Heart left ventricle (tissue), 16 donors: ENCODE measurements around the gene HEMK1. TPM values are rescaled to one million over a fixed set of nuclear protein-coding genes. Genes with fewer than 3 reads are reported as not detected.

ENCODE experiments used
- ATAC-seq, 4 donors: fragments of 200-7000 bp; cut with Tn5 transposase; one replicate each; pipeline ENCODE4 v1.9.1; 2020 to 2022; ENCODE audit warnings: moderate library complexity in 4 of 4, mild to moderate bottlenecking in 3 of 4, moderate number of reproducible peaks in 1 of 4
- DNase-seq, 5 donors: peaks; one replicate each; pipeline ENCODE4 v3.0.0-alpha.2; 2020
- H3K27ac ChIP-seq, 12 donors: fragments of 200-600 bp; sonication (generic) in 4 of 12; one replicate each; pipeline versions ENCODE4 v1.5.0 to v1.8.0; 2016 to 2022; ENCODE audit warnings: mild to moderate bottlenecking in 2 of 12
- H3K27me3 ChIP-seq, 9 donors: fragments of 200-600 bp; sonication (generic) in 2 of 9; one replicate each; pipeline versions ENCODE4 v1.5.1 to v1.8.0; 2016 to 2022; ENCODE audit warnings: mild to moderate bottlenecking in 3 of 9
- H3K36me3 ChIP-seq, 9 donors: fragments of 200-600 bp; sonication (generic) in 2 of 9; one replicate each; pipeline versions ENCODE4 v1.5.0 to v1.8.0; 2018 to 2022; ENCODE audit warnings: mild to moderate bottlenecking in 2 of 9
- H3K4me1 ChIP-seq, 12 donors: fragments of 200-600 bp; sonication (generic) in 4 of 12; one replicate each; pipeline versions ENCODE4 v1.5.0 to v1.8.0; 2016 to 2022; ENCODE audit warnings: mild to moderate bottlenecking in 3 of 12
- H3K4me3 ChIP-seq, 12 donors: fragments of 200-600 bp; sonication (generic) in 4 of 12; one replicate each; pipeline versions ENCODE4 v1.5.0 to v1.8.0; 2017 to 2022; ENCODE audit warnings: mild to moderate bottlenecking in 9 of 12, moderate library complexity in 4 of 12
- H3K9me3 ChIP-seq, 12 donors: fragments of 200-600 bp; sonication (generic) in 4 of 12; one replicate each; pipeline versions ENCODE4 v1.5.0 to v1.8.0; 2016 to 2022; ENCODE audit warnings: mild to moderate bottlenecking in 1 of 12
- CTCF ChIP-seq, 12 donors: fragments of 200-600 bp; sonication (generic) in 4 of 12; IDR thresholded peaks; one replicate each; pipeline versions ENCODE4 v1.5.0 to v1.8.0; 2018 to 2022; ENCODE audit warnings: antibody characterized with exemption in 12 of 12, mild to moderate bottlenecking in 5 of 12
- POLR2A ChIP-seq, 2 donors: fragments of 450-650 bp; IDR thresholded peaks; one replicate each; pipeline ENCODE4 v1.6.1; 2017; ENCODE audit warnings: antibody characterized with exemption in 2 of 2, mild to moderate bottlenecking in 2 of 2, moderate library complexity in 2 of 2
- WGBS, 4 donors: extraction: QIAGEN DNeasy Blood & Tissue Kit in 2 of 4; methylation state at CpG; one replicate each; pipeline versions ENCODE4 v1.1.5 to v1.1.7; 2013 to 2018; 5-methylcytosine and 5-hydroxymethylcytosine counted together
- intact Hi-C, 10 donors: fragments of 100-400 bp; cut with DNase I; formaldehyde crosslinking; loops; one replicate each; pipeline versions ENCODE4 v1.11.1 to v1.14.2; 2022
- polyA plus RNA-seq, 2 donors: library from polyadenylated mRNA; stranded (reverse); fragments of 200-250 nt; gene quantifications; one replicate each; pipeline ENCODE4 v1.2.3, GENCODE V29; 2013
- total RNA-seq, 9 donors: library from RNA; depleted of rRNA in 2 of 9; stranded (reverse); fragments of >200 nt in 2 of 9; fragmentation: NEBNext Ultra II Directional in 3 of 9; extraction: Animal tissue kit (Norgen Biotek cat#: 25700) in 3 of 9; gene quantifications; one replicate each; pipeline versions ENCODE4 v1.1.0 to v1.2.4, GENCODE V29; 2016 to 2023
- donor health status: ischemic (EF 13 %, LVEDD 7.1; RV severe dilation, severe dysfunction).
- donor health status: healthy with polysubstance abuse.
- donor health status: DM: no; HTN: yes; CAD: no.
- donor health status: DM: no; HTN: no; CAD: no.
- donor health status: ischemic (EF 25% LVEDD 6.9; RV normal size, moderate dysfunction).
- donor health status: ischemic (EF 25% LVEDD 5.7; RV mildly dilated, moderate dysfunction).
- donor health status: healthy.
- donor health status: DM: yes; HTN: yes; CAD: no.
- donor health status: ischemic (EF 35%, LVEDD 5.7; RV mildly dilated, moderate dysfunction).
- donor health status: nonischemic (EF 11% LVEDD 7.7; RV severe dilation, severe dysfunction).
- donor health status: DM: yes; HTN: yes; CAD: no.
- donor health status: PGD.
- donor health status: ischemic (EF 29% LVEDD 5.4; RV normal size, mild dysfunction).
- donor health status: nonischemic (EF 23%, LVEDD 6.1; RV moderate dilation, normal function).

Gene HEMK1
- total and polyA plus RNA-seq, 11 donors = 7.8 to 19.7 (median 13.8) TPM

GRCh38 chr3:50612970-50613846 is 43.9 kb downstream of the HEMK1 start:
- Histone ChIP-seq H3K4me3 (peak overlapping the region in 7 of 12 donors; percentile 63 to 95 (median 84)), H3K27ac (peak overlapping the region in 11 of 12 donors; percentile 77 to 100 (median 93)), H3K9me3 (no peaks in the 10 kb centered on the region), H3K36me3 (peaks cover 0 to 18% (median 1%) of the 10 kb centered on the region in 9 donors), H3K27me3 (no peaks in the 10 kb centered on the region), H3K4me1 (peaks cover 5 to 77% (median 58%) of the 10 kb centered on the region in 12 donors)
- TF ChIP-seq POLR2A (IDR thresholded peaks at IDR 0.05) = no peak
- no peak for TF ChIP-seq CTCF (IDR thresholded peaks at IDR 0.05)
- intact Hi-C loops = loop anchor here in 8 of 10 donors (1.0 to 10.0 kb wide), 12 partner anchors 41 to 1072 kb away; partner anchors contain the start of genes ZMYND10 (in 2 of the 8), CYB561D2 (in 1 of the 8), HEMK1 (in 1 of the 8) and NPRL2 (in 1 of the 8)
- whole genome bisulfite sequencing, 4 donors = 61 to 70% (median 66%) methylated on average over 5 to 6 of the region's 6 CpGs
- ATAC-seq (no peak), DNase-seq (peak in 1 of 5 donors; percentile 22)

- intact Hi-C loops = loop anchor here in 9 of 10 donors (1.0 to 10.0 kb wide), 9 partner anchors 37 to 1070 kb away; partner anchors contain the start of gene MANF (in 6 of the 9)
- DNase-seq (no peak), ATAC-seq (no peak)
- no peak overlapping the region for H3K27ac ChIP-seq
- peaks cover 5 to 75% (median 56%) of the 10 kb centered on the region in 12 donors for H3K4me1 ChIP-seq
- H3K27me3 ChIP-seq = no peaks in the 10 kb centered on the region
- H3K4me3 ChIP-seq = no peak overlapping the region
- TF ChIP-seq CTCF (IDR thresholded peaks at IDR 0.05) (no peak), POLR2A (IDR thresholded peaks at IDR 0.05) (no peak)
- WGBS, 4 donors = 43 to 66% (median 56%) methylated on average over 1 of the region's 1 CpG
- peaks cover 0 to 6% (median 0%) of the 10 kb centered on the region in 9 donors for H3K36me3 ChIP-seq
- H3K9me3 ChIP-seq = no peaks in the 10 kb centered on the region
These were observed 45.9 kb downstream of the HEMK1 start for GRCh38 chr3:50615190-50615589.

- Histone ChIP-seq H3K36me3 (no peaks in the 10 kb centered on the region), H3K27me3 (no peaks in the 10 kb centered on the region), H3K4me3 (peak overlapping the region; percentile 27 to 97 (median 88)), H3K9me3 (no peaks in the 10 kb centered on the region), H3K27ac (peak overlapping the region in 11 of 12 donors; percentile 63 to 99 (median 97)), H3K4me1 (peaks cover 0 to 74% (median 56%) of the 10 kb centered on the region in 12 donors)
- intact Hi-C loops = loop anchor here in 9 of 10 donors (1.0 to 10.0 kb wide), 12 partner anchors 36 to 1069 kb away; partner anchors contain the start of genes MANF (in 6 of the 9), HEMK1 (in 1 of the 9) and RBM15B (in 1 of the 9)
- TF ChIP-seq CTCF (IDR thresholded peaks at IDR 0.05) (peak in 11 of 12 donors; percentile 97 to 100 (median 99)), POLR2A (IDR thresholded peaks at IDR 0.05) (no peak)
- DNase-seq (peak; percentile 82 to 90 (median 85)), ATAC-seq (peak; percentile 27 to 52 (median 38))
- 1 to 3% (median 1%) methylated on average over 20 to 24 of the region's 24 CpGs for WGBS, 4 donors
These were observed 46.9 kb downstream of the HEMK1 start for GRCh38 chr3:50616003-50616769.
